Measurements from ENCODE around the gene RNF26.

GRCh38 chr11:119356349-119357031 is 22.2 kb downstream of the RNF26 start:
- TF ChIP-seq CTCF (IDR thresholded peaks at IDR 0.05), result peak; percentile 85 to 97 (median 90)
- no peak for TF ChIP-seq POLR2A (IDR thresholded peaks at IDR 0.05)
- TF ChIP-seq EP300 (IDR thresholded peaks at IDR 0.05), result peak; percentile 38
